OCI-LY1 (cell line): ENCODE results near the gene CCND2.

Source experiments
- EZH2 ChIP-seq: fragments of 200-600 bp; sonication (generic), shearing (Covaris generic); IDR thresholded peaks from 2 replicates; pipeline ENCODE4 v1.8.0; 2017; ENCODE audit warnings: borderline replicate concordance, mixed run types, mild to moderate bottlenecking, antibody characterized with exemption, low read length, moderate library complexity, mixed read lengths
- TF ChIP-seq, protein P1 (sequence below): fragments of 200-600 bp; sonication (generic), shearing (Covaris generic); IDR thresholded peaks from 2 replicates; pipeline ENCODE4 v1.5.1; 2017; ENCODE audit warnings: mild to moderate bottlenecking, antibody characterized with exemption, low read length, moderate library complexity, mixed read lengths

DNA sequence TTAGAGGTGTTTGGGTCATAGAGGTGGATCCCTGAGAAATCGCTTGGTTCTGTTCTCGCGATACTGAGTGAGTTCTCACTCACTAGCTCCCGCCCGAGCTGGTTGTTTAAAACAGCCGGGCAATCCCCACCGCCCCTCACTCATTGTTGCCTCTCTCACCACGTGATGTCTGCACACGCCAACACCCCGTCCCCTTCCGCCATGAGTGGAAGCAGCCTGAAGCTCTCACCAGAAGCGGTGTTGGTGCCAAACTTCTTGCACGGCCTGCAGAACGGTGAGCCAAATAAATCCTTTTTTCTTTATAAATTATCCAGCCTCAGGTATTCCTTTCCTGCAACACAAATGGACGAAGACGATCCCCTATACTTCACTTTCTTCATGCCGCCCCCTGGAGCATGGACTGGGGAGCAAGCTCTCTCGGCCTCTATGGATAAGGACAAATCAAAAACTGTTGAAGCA is 45.4 kb upstream of the CCND2 start:
- TF ChIP-seq EZH2 = no peak
- TF ChIP-seq, protein P1, sequence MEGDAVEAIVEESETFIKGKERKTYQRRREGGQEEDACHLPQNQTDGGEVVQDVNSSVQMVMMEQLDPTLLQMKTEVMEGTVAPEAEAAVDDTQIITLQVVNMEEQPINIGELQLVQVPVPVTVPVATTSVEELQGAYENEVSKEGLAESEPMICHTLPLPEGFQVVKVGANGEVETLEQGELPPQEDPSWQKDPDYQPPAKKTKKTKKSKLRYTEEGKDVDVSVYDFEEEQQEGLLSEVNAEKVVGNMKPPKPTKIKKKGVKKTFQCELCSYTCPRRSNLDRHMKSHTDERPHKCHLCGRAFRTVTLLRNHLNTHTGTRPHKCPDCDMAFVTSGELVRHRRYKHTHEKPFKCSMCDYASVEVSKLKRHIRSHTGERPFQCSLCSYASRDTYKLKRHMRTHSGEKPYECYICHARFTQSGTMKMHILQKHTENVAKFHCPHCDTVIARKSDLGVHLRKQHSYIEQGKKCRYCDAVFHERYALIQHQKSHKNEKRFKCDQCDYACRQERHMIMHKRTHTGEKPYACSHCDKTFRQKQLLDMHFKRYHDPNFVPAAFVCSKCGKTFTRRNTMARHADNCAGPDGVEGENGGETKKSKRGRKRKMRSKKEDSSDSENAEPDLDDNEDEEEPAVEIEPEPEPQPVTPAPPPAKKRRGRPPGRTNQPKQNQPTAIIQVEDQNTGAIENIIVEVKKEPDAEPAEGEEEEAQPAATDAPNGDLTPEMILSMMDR = no peak
